K562 (cell line): Measurements from ENCODE around the gene FTL. TPM values are rescaled to one million over a fixed set of nuclear protein-coding genes. Genes with fewer than 3 reads are reported as not detected.

Source experiments
- BMI1 ChIP-seq: fragments of 150-350 bp; IDR thresholded peaks from 2 replicates; pipeline ENCODE4 v1.6.1; 2014; ENCODE audit warnings: low read length
- DLX4 ChIP-seq: fragments of 250-450 bp; sonication (Bioruptor Pico); IDR thresholded peaks from 2 replicates; pipeline ENCODE4 v1.6.1; 2021; ENCODE audit warnings: mild to moderate bottlenecking
- EGR1 ChIP-seq: fragments of 450-650 bp; conservative IDR thresholded peaks from 2 replicates; pipeline ENCODE4 v1.6.1; 2017; ENCODE audit warnings: mild to moderate bottlenecking
- ELF4 ChIP-seq: fragments of 450-650 bp; formaldehyde crosslinking; IDR thresholded peaks from 2 replicates; pipeline ENCODE4 v1.4.0; 2022; ENCODE audit warnings: missing genetic modification characterization
- FOXK2 ChIP-seq, 2 experiments: fragments of 450-650 bp; IDR thresholded peaks in 1 of 2; conservative IDR thresholded peaks in 1 of 2; 2 replicates each; pipeline ENCODE4 v1.6.1; 2016; ENCODE audit warnings: low read depth in 2 of 2, mild to moderate bottlenecking in 1 of 2
- FOXP4 ChIP-seq: sonication (generic); formaldehyde crosslinking; IDR thresholded peaks from 2 replicates; pipeline ENCODE4 v1.8.0; 2022; ENCODE audit warnings: mild to moderate bottlenecking, missing genetic modification reagents, borderline replicate concordance
- FUS ChIP-seq: fragments of 200-400 bp; formaldehyde crosslinking; optimal IDR thresholded peaks from 2 replicates; pipeline ENCODE3; 2017; ENCODE audit warnings: low read depth, low read length
- GTF2B ChIP-seq: IDR thresholded peaks from 2 replicates; pipeline ENCODE4 v1.6.1; 2011; ENCODE audit not compliant: insufficient read length; ENCODE audit errors: extremely low read depth
- KDM2B ChIP-seq: fragments of 250-450 bp; sonication (Bioruptor Pico); IDR thresholded peaks from 2 replicates; pipeline ENCODE4 v1.8.0; 2021; ENCODE audit warnings: mild to moderate bottlenecking, moderate library complexity
- MCM2 ChIP-seq: fragments of 450-650 bp; IDR thresholded peaks from 2 replicates; pipeline ENCODE4 v1.6.1; 2017; ENCODE audit warnings: low read depth, mild to moderate bottlenecking
- MEF2D ChIP-seq: conservative IDR thresholded peaks from 2 replicates; pipeline ENCODE4 v1.6.1; 2016; ENCODE audit warnings: low read depth, missing genetic modification characterization, missing compliant biosample characterization
- MEIS2 ChIP-seq: fragments of 450-650 bp; IDR thresholded peaks from 2 replicates; pipeline ENCODE4 v1.6.1; 2014; ENCODE audit warnings: mild to moderate bottlenecking; ENCODE audit not compliant: partially characterized antibody
- MXI1 ChIP-seq: IDR thresholded peaks from 2 replicates; pipeline ENCODE4 v1.6.1; 2011; ENCODE audit warnings: low read depth, mild to moderate bottlenecking, improper control_type of control experiment, low read length
- PHB ChIP-seq: fragments of 250-450 bp; sonication (Bioruptor Pico); IDR thresholded peaks from 2 replicates; pipeline ENCODE4 v1.5.0; 2021
- POLR2B ChIP-seq: fragments of 450-650 bp; IDR thresholded peaks from 2 replicates; pipeline ENCODE4 v1.6.1; 2018; ENCODE audit warnings: low read depth; ENCODE audit not compliant: partially characterized antibody
- RNF2 ChIP-seq: sonication (generic); IDR thresholded peaks from 2 replicates; pipeline ENCODE4 v1.6.1; 2016
- SIRT6 ChIP-seq: IDR thresholded peaks from one replicate; pipeline ENCODE4 v1.6.1; 2012; ENCODE audit warnings: low read depth, mild to moderate bottlenecking, control low read depth, inconsistent platforms, low read length, moderate library complexity
- ZFX ChIP-seq: sonication (generic); formaldehyde crosslinking; IDR thresholded peaks from 2 replicates; pipeline ENCODE4 v1.8.0; 2022; ENCODE audit warnings: mild to moderate bottlenecking, missing genetic modification reagents, moderate library complexity
- ZKSCAN1 ChIP-seq: fragments of 150-350 bp; IDR thresholded peaks from 2 replicates; pipeline ENCODE4 v1.6.1; 2016; ENCODE audit warnings: low read depth, low read length
- ZNF134 ChIP-seq: fragments of 250-450 bp; sonication (Bioruptor Pico); conservative IDR thresholded peaks from 2 replicates; pipeline ENCODE4 v1.4.0; 2020
- ZNF280B ChIP-seq: fragments of 250-450 bp; sonication (Bioruptor Pico); IDR thresholded peaks from 2 replicates; pipeline ENCODE4 v1.5.1; 2021; ENCODE audit warnings: mild to moderate bottlenecking
- ZNF384 ChIP-seq: IDR thresholded peaks from 2 replicates; pipeline ENCODE4 v1.6.1; 2012; ENCODE audit warnings: low read depth, low read length, improper control_type of control experiment
- ZNF511 ChIP-seq: sonication (generic); formaldehyde crosslinking; IDR thresholded peaks from 2 replicates; pipeline ENCODE4 v1.8.0; 2022; ENCODE audit warnings: mild to moderate bottlenecking, missing genetic modification reagents
- polyA plus RNA-seq, 8 experiments: library from polyadenylated mRNA; depleted of rRNA in 4 of 8; stranded (reverse) in 5 of 8; unstranded in 3 of 8; fragments of >200 nt; fragmentation: Nextera tagmentation in 2 of 8; fragmentation: Illumina TruSeq in 1 of 8; extraction: Ambion mirVana in 2 of 8; extraction: Trizol in 1 of 8; gene quantifications; 2 replicates each; pipeline versions ENCODE4 v1.2.1 to v1.2.3, GENCODE V29; 2011 to 2014; ENCODE audit warnings: inconsistent platforms in 1 of 8, missing spikeins in 1 of 8
- total RNA-seq, 7 experiments: library from RNA; depleted of rRNA in 6 of 7; stranded (reverse); fragments of >200 nt in 6 of 7; fragmentation: Illumina TruSeq in 2 of 7; extraction: Trizol in 2 of 7; gene quantifications; 2 replicates each; pipeline versions ENCODE4 v1.2.1 to v1.2.3, GENCODE V29; 2011 to 2021; ENCODE audit warnings: low replicate concordance in 1 of 7

Gene FTL
- total and polyA plus RNA-seq, 9 of the 15 experiments (the other 6 are each of a cell fraction or from before 2014, with no cell fraction given), result 1,231 to 27,415 (median 3,965) TPM

GRCh38 chr19:48962029-48962848 is 2.9 kb upstream of the FTL start (continued):
- TF ChIP-seq ZNF511 (CRISPR knock-in tag) (peak; percentile 85), ELF4 (peak; percentile 53; the same call in 1 of the 2 replicates), PHB (CRISPR knock-in tag) (no peak), ZNF280B (CRISPR knock-in tag) (no peak), BMI1 (no peak), DLX4 (CRISPR knock-in tag) (no peak), FUS (no peak), GTF2B (peak; percentile 47), FOXK2 (conservative IDR thresholded peaks at IDR 0.05 in 1 of 2, IDR thresholded peaks at IDR 0.05 in 1 of 2; ENCODE audit: low read depth in 2 of 2) (peak in 1 of 2 experiments; percentile 49; a peak in 1 of 4 replicates), ZNF134 (0 out of 2 replicates have a peak, but pooled peaks have one; percentile 4), MEIS2 (peak; percentile 70), FOXP4 (CRISPR knock-in tag) (no peak), MCM2 (peak; percentile 80), ZFX (peak; percentile 87), MEF2D (tag) (peak; percentile 48; the same call in 1 of the 2 replicates), ZKSCAN1 (no peak), RNF2 (peak; percentile 55; the same call in 1 of the 2 replicates), SIRT6 (no peak), ZNF384 (peak; percentile 19; the same call in 1 of the 2 replicates), EGR1 (no peak), POLR2B (peak; percentile 88), MXI1 (0 out of 2 replicates have a peak, but pooled peaks have one; percentile 26), KDM2B (CRISPR knock-in tag) (peak; percentile 2; the same call in 1 of the 2 replicates)
